ENCODE results near the gene PPP6C. TPM values are rescaled to one million over a fixed set of nuclear protein-coding genes. Genes with fewer than 3 reads are reported as not detected.
"Not testable (repeated sequence)": the region's sequence is repeated elsewhere in the genome, so short reads cannot be mapped to it uniquely, and the experiment has no call there.

Gene PPP6C
- 23.5 and 27.5 TPM in 2 replicates for total RNA-seq (2014; rRNA removed; shearing (Covaris generic))
- polyA plus RNA-seq (2016; fragmentation: Nextera tagmentation; extraction: Ambion mirVana) = 30.1 and 31.8 TPM in 2 replicates

DNA sequence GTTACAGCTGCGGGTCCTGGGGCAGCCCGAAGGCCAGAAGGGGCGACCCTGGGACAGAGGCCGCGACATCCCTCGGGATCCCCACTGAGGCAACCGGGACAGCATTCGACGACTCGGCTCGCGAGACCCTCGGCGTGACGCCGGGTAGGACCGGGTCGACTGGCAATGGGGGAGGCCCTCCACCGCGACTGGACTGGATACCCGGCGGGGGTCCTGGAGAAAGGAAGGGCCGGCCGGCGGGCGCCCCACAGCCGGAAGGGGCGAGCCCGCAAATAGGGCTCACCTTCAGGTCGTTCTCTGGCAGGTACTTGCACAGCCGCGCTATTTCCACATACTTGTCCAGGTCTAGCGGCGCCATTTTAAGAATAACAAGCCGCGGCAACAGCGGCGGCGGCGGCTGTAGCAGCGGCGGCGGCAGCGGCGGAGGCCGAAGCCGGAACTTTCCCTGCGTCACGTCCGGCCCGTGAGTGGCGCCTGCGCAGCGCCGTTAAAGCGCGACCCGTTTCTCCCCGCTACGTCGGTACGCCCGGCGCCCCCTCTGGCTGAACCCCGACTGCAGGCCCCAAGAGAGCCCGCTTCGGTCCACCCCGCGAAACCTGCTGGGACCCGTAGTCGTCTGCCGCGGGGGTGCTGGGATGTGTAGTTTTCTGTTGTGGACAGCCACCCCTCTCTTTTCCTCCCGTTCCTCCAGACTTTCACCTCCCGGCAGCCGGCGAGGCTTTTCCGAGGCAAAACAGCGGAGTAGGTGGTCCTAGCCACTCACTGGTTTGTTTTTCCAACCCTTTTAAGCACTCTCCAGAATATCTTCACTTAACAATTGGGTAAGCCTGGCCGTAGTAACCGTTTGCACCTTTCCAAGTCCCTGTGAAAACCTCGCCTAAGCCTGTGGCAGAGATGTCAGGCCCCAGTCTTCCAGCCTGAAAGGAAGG, at the start of gene PPP6C:
Gene PPP6C, minus strand, starts transcription at position 443 of the 929 bp plus-strand sequence. Its CDS starts 85 bp downstream, at position 358.
- Histone ChIP-seq H3K9me2 (ENCODE audit: insufficient read depth) (no peaks in the 10 kb centered on the region), H3K4me2 (ENCODE audit: unreplicated experiment) (peak within 1 kb of the TSS; percentile 91), H3K4me3 (peak within 1 kb of the TSS; percentile 89), H3K9ac (peak within 1 kb of the TSS; percentile 99), H3F3A (ENCODE audit: insufficient read depth) (no peaks in the 10 kb centered on the region), H3K36me3 (ENCODE audit: low read depth) (no peaks in the 10 kb centered on the region), H3K27me3 (replicated peaks; ENCODE audit: insufficient read depth) (no peaks in the 10 kb centered on the region), H2AFZ (peak within 1 kb of the TSS; percentile 99), H3K9me3 (ENCODE audit: low read depth) (no peaks in the 10 kb centered on the region), H3K27ac (peak within 1 kb of the TSS; percentile 80), H3K4me1 (ENCODE audit: insufficient read depth) (peaks cover 8% of the 10 kb centered on the region; the same call in 1 of the 2 replicates), H3K79me2 (ENCODE audit: insufficient read depth) (peaks cover 65% of the 10 kb centered on the region), H4K20me1 (ENCODE audit: insufficient read depth) (no peaks in the 10 kb centered on the region)
- peak; percentile 99 for DNase-seq
- in situ Hi-C loops (cut with MboI) = no loop called here
- WGBS, 2 experiments (ENCODE audit: low coverage in 1 of 2, low lambda C conversion rate in 2 of 2, missing lambda C conversion rate in 2 of 2) = 1% methylated on average over 68 to 80 of the region's 82 CpGs
- TF ChIP-seq EZH2 (IDR thresholded peaks at IDR 0.05; ENCODE audit: insufficient read depth, poor library complexity, severe bottlenecking) (no peak), EZH2phosphoT487 (IDR thresholded peaks at IDR 0.05; ENCODE audit: insufficient read depth, low read depth) (no peak)

- H2AFZ ChIP-seq = no peak overlapping the region
- H3K9me3 ChIP-seq (ENCODE audit: low read depth) = no peaks in the 10 kb centered on the region
- peak overlapping the region; percentile 92 for H3K4me2 ChIP-seq (ENCODE audit: unreplicated experiment)
- H3K27ac ChIP-seq = peak overlapping the region; percentile 97
- peaks cover 57% of the 10 kb centered on the region for H3K36me3 ChIP-seq (ENCODE audit: low read depth)
- peaks cover 70% of the 10 kb centered on the region for H3K4me1 ChIP-seq (ENCODE audit: insufficient read depth)
- WGBS, 2 experiments (ENCODE audit: low coverage in 1 of 2, low lambda C conversion rate in 2 of 2, missing lambda C conversion rate in 2 of 2) = 62 to 65% methylated on average over 14 of the region's 14 CpGs
- H3F3A ChIP-seq (ENCODE audit: insufficient read depth) = peaks cover 83% of the 10 kb centered on the region
- H3K27me3 ChIP-seq (replicated peaks; ENCODE audit: insufficient read depth) = no peaks in the 10 kb centered on the region
- no peak for TF ChIP-seq EZH2phosphoT487 (IDR thresholded peaks at IDR 0.05; ENCODE audit: insufficient read depth, low read depth)
- TF ChIP-seq EZH2 (IDR thresholded peaks at IDR 0.05; ENCODE audit: insufficient read depth, poor library complexity, severe bottlenecking) = no peak
- H3K4me3 ChIP-seq = peak overlapping the region; percentile 93
- H3K79me2 ChIP-seq (ENCODE audit: insufficient read depth) = peaks cover 74% of the 10 kb centered on the region
- in situ Hi-C loops (cut with MboI) = no loop called here
- peak; percentile 16 for DNase-seq
- peak overlapping the region; percentile 99 for H3K9ac ChIP-seq
- H3K9me2 ChIP-seq (ENCODE audit: insufficient read depth) = no peaks in the 10 kb centered on the region
- H4K20me1 ChIP-seq (ENCODE audit: insufficient read depth) = peaks cover 42% of the 10 kb centered on the region
Observed at GRCh38 chr9:125238915-125239446, 49.4 kb upstream of the PPP6C start.

- H3K9ac ChIP-seq = peak overlapping the region; percentile 99
- peaks cover 74% of the 10 kb centered on the region for H3K79me2 ChIP-seq (ENCODE audit: insufficient read depth)
- peaks cover 43% of the 10 kb centered on the region for H4K20me1 ChIP-seq (ENCODE audit: insufficient read depth)
- WGBS, 2 experiments (ENCODE audit: low coverage in 1 of 2, low lambda C conversion rate in 2 of 2, missing lambda C conversion rate in 2 of 2) = 53 to 55% methylated on average over 7 of the region's 7 CpGs
- no peak for TF ChIP-seq EZH2 (IDR thresholded peaks at IDR 0.05; ENCODE audit: insufficient read depth, poor library complexity, severe bottlenecking)
- TF ChIP-seq EZH2phosphoT487 (IDR thresholded peaks at IDR 0.05; ENCODE audit: insufficient read depth, low read depth) = no peak
- no peaks in the 10 kb centered on the region for H3K27me3 ChIP-seq (replicated peaks; ENCODE audit: insufficient read depth)
- DNase-seq = peak; percentile 30
- peak overlapping the region; percentile 92 for H3K4me2 ChIP-seq (ENCODE audit: unreplicated experiment)
- no peak overlapping the region for H2AFZ ChIP-seq
- no peaks in the 10 kb centered on the region for H3K9me2 ChIP-seq (ENCODE audit: insufficient read depth)
- H3F3A ChIP-seq (ENCODE audit: insufficient read depth) = peaks cover 80% of the 10 kb centered on the region
- peaks cover 68% of the 10 kb centered on the region for H3K4me1 ChIP-seq (ENCODE audit: insufficient read depth)
- H3K9me3 ChIP-seq (ENCODE audit: low read depth) = no peaks in the 10 kb centered on the region
- H3K27ac ChIP-seq = peak overlapping the region; percentile 91; the same call in 1 of the 2 replicates
- in situ Hi-C loops (cut with MboI) = no loop called here
- peak overlapping the region; percentile 93 for H3K4me3 ChIP-seq
- peaks cover 57% of the 10 kb centered on the region for H3K36me3 ChIP-seq (ENCODE audit: low read depth)
Observed at GRCh38 chr9:125238127-125238914, 48.7 kb upstream of the PPP6C start.

DNA sequence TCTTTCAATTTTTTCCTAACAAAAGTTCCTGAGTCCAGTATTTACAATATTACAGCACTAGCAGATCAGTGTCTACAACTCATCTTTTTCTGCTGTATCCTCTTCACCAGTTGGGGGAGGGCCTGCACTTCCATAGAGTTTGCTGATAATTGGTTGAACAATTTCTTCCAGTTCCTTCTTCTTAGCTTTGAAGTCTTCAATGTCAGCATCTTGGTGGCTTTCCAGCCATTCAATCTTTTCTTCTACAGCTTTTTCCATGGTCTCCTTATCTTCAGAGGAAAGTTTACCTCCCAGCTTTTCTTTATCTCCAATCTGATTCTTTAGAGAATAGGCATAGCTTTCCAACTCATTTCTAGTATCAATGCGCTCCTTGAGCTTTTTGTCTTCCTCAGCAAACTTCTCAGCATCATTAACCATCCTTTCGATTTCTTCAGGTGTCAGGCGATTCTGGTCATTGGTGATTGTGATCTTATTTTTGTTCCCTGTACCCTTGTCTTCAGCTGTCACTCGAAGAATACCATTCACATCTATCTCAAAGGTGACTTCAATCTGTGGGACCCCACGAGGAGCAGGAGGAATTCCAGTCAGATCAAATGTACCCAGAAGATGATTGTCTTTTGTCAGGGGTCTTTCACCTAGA, 47.0 kb upstream of the PPP6C start:
- H3K9me3 ChIP-seq (ENCODE audit: low read depth); H3K27me3 ChIP-seq (replicated peaks; ENCODE audit: insufficient read depth); H3K9me2 ChIP-seq (ENCODE audit: insufficient read depth); H2AFZ ChIP-seq; in situ Hi-C loops (cut with MboI): not testable (repeated sequence)
- 81 to 87% methylated on average over 5 of the region's 5 CpGs for WGBS, 2 experiments (ENCODE audit: low coverage in 1 of 2, low lambda C conversion rate in 2 of 2, missing lambda C conversion rate in 2 of 2)
- Histone ChIP-seq H3K9ac (peak overlapping the region; percentile 99), H4K20me1 (ENCODE audit: insufficient read depth) (peaks cover 43% of the 10 kb centered on the region), H3K36me3 (ENCODE audit: low read depth) (peaks cover 57% of the 10 kb centered on the region), H3F3A (ENCODE audit: insufficient read depth) (peaks cover 77% of the 10 kb centered on the region), H3K4me3 (peak overlapping the region; percentile 93), H3K4me2 (ENCODE audit: unreplicated experiment) (peak overlapping the region; percentile 92), H3K4me1 (ENCODE audit: insufficient read depth) (peaks cover 58% of the 10 kb centered on the region), H3K79me2 (ENCODE audit: insufficient read depth) (peaks cover 65% of the 10 kb centered on the region), H3K27ac (peak overlapping the region; percentile 91)
- peak; percentile 28 for DNase-seq

Data from GM23248 (cell line).